H9 (cell line): Measurements from ENCODE around the gene POLG2. TPM values are rescaled to one million over a fixed set of nuclear protein-coding genes. Genes with fewer than 3 reads are reported as not detected.

Source experiments
- DNase-seq: peaks from one replicate; pipeline ENCODE4 v3.0.0-alpha.2; 2017
- H2AFZ ChIP-seq: one replicate; pipeline ENCODE4 v1.6.1; 2013; ENCODE audit warnings: mild to moderate bottlenecking, low read length, control low read depth, moderate library complexity
- H2AK5ac ChIP-seq: 2 replicates; pipeline ENCODE4 v1.6.1; 2013; ENCODE audit warnings: low read length, control low read depth, mixed read lengths; ENCODE audit not compliant: insufficient read length
- H2BK120ac ChIP-seq: one replicate; pipeline ENCODE4 v1.6.1; 2013; ENCODE audit warnings: low read depth, mild to moderate bottlenecking, low read length, control low read depth, inconsistent platforms; ENCODE audit not compliant: poor library complexity, severe bottlenecking
- H2BK12ac ChIP-seq: 2 replicates; pipeline ENCODE4 v1.6.1; 2013; ENCODE audit warnings: low read length, control low read depth, mixed read lengths, low read depth; ENCODE audit not compliant: insufficient read length
- H2BK15ac ChIP-seq: 2 replicates; pipeline ENCODE4 v1.6.1; 2013; ENCODE audit warnings: low read depth, low read length, control low read depth
- H2BK20ac ChIP-seq: one replicate; pipeline ENCODE4 v1.6.1; 2013; ENCODE audit warnings: low read depth, mild to moderate bottlenecking, low read length, control low read depth, inconsistent platforms; ENCODE audit not compliant: poor library complexity, severe bottlenecking
- H2BK5ac ChIP-seq: 2 replicates; pipeline ENCODE4 v1.6.1; 2013; ENCODE audit warnings: low read length, control low read depth, mixed read lengths; ENCODE audit not compliant: insufficient read length
- H3K14ac ChIP-seq: 2 replicates; pipeline ENCODE4 v1.6.1; 2013; ENCODE audit warnings: low read length, control low read depth; ENCODE audit not compliant: insufficient read depth
- H3K18ac ChIP-seq: 2 replicates; pipeline ENCODE4 v1.6.1; 2013; ENCODE audit warnings: low read depth, mild to moderate bottlenecking, mixed read lengths, low read length, control low read depth; ENCODE audit not compliant: insufficient read length
- H3K23ac ChIP-seq: 2 replicates; pipeline ENCODE4 v1.6.1; 2013; ENCODE audit warnings: low read length, control low read depth, mixed read lengths, low read depth; ENCODE audit not compliant: insufficient read length
- H3K23me2 ChIP-seq: 2 replicates; pipeline ENCODE4 v1.6.1; 2013; ENCODE audit warnings: low read depth, mild to moderate bottlenecking, mixed read lengths, low read length, control low read depth; ENCODE audit not compliant: insufficient read length, poor library complexity, severe bottlenecking
- H3K27ac ChIP-seq: 2 replicates; pipeline ENCODE4 v1.5.1; 2013; ENCODE audit warnings: low read length, control low read depth, mixed read lengths, low read depth; ENCODE audit not compliant: insufficient read length
- H3K27me3 ChIP-seq: 2 replicates; pipeline ENCODE4 v1.6.1; 2013; ENCODE audit warnings: low read length, control low read depth, inconsistent platforms; ENCODE audit not compliant: insufficient read depth
- H3K4ac ChIP-seq: 2 replicates; pipeline ENCODE4 v1.6.1; 2013; ENCODE audit warnings: low read depth, mild to moderate bottlenecking, control low read depth, inconsistent platforms, low read length, moderate library complexity
- H3K4me1 ChIP-seq: 2 replicates; pipeline ENCODE4 v1.6.1; 2013; ENCODE audit warnings: low read length, control low read depth, inconsistent platforms; ENCODE audit not compliant: insufficient read depth
- H3K4me2 ChIP-seq: 2 replicates; pipeline ENCODE4 v1.6.1; 2013; ENCODE audit warnings: low read length, control low read depth, mixed read lengths; ENCODE audit not compliant: insufficient read length, insufficient read depth
- H3K56ac ChIP-seq: 2 replicates; pipeline ENCODE4 v1.6.1; 2013; ENCODE audit warnings: low read depth, mild to moderate bottlenecking, mixed read lengths, low read length, control low read depth; ENCODE audit not compliant: insufficient read length
- H3K79me1 ChIP-seq: 2 replicates; pipeline ENCODE4 v1.6.1; 2013; ENCODE audit warnings: low read depth, mild to moderate bottlenecking, moderate library complexity, low read length, control low read depth, inconsistent platforms; ENCODE audit not compliant: insufficient read depth, poor library complexity, severe bottlenecking
- H3K79me2 ChIP-seq: 2 replicates; pipeline ENCODE4 v1.6.1; 2013; ENCODE audit warnings: low read length, control low read depth, inconsistent platforms; ENCODE audit not compliant: insufficient read depth
- H3K9ac ChIP-seq: 2 replicates; pipeline ENCODE4 v1.6.1; 2013; ENCODE audit warnings: low read length, control low read depth, mixed read lengths; ENCODE audit not compliant: insufficient read length; ENCODE audit errors: extremely low read depth
- H3K9me3 ChIP-seq: one replicate; pipeline ENCODE4 v1.6.1; 2013; ENCODE audit warnings: low read depth, low read length, inconsistent platforms; ENCODE audit not compliant: control insufficient read depth
- H3T11ph ChIP-seq: one replicate; pipeline ENCODE4 v1.6.1; 2013; ENCODE audit warnings: mild to moderate bottlenecking, low read length, control low read depth, inconsistent platforms
- H4K20me1 ChIP-seq: one replicate; pipeline ENCODE4 v1.6.1; 2013; ENCODE audit not compliant: control insufficient read depth, insufficient read length, insufficient read depth
- H4K5ac ChIP-seq: 2 replicates; pipeline ENCODE4 v1.6.1; 2013; ENCODE audit warnings: low read depth, mild to moderate bottlenecking, mixed read lengths, low read length, control low read depth; ENCODE audit not compliant: insufficient read length
- H4K8ac ChIP-seq: replicated peaks from 2 replicates; pipeline ENCODE4 v1.6.1; 2013; ENCODE audit warnings: low read length, control low read depth, mixed read lengths, low read depth; ENCODE audit not compliant: insufficient read length
- H4K91ac ChIP-seq: 2 replicates; pipeline ENCODE4 v1.6.1; 2013; ENCODE audit warnings: low read depth, mild to moderate bottlenecking, moderate library complexity, mixed read lengths, low read length, control low read depth; ENCODE audit not compliant: insufficient read length
- H3K27ac Mint-ChIP-seq, 3 experiments: 2 replicates in 2 of 3; 3 replicates in 1 of 3; pipeline ENCODE4 v1.8.0; 2020 to 2021; ENCODE audit warnings: mixed read lengths in 3 of 3, mild to moderate bottlenecking in 1 of 3, moderate library complexity in 1 of 3
- H3K27me3 Mint-ChIP-seq: 2 replicates; pipeline ENCODE4 v1.8.0; 2021; ENCODE audit warnings: low read depth, mild to moderate bottlenecking, moderate library complexity, mixed read lengths
- H3K36me3 Mint-ChIP-seq, 3 experiments: 2 replicates in 2 of 3; 3 replicates in 1 of 3; pipeline ENCODE4 v1.8.0; 2020 to 2021; ENCODE audit warnings: low read depth in 3 of 3, mixed read lengths in 3 of 3; ENCODE audit not compliant: insufficient read depth in 1 of 3
- H3K4me1 Mint-ChIP-seq, 2 experiments: 2 replicates each; pipeline ENCODE4 v1.8.0; 2020; ENCODE audit warnings: mixed read lengths in 2 of 2
- H3K4me3 Mint-ChIP-seq, 2 experiments: 2 replicates in 1 of 2; 3 replicates in 1 of 2; pipeline ENCODE4 v1.8.0; 2020 to 2021; ENCODE audit warnings: mild to moderate bottlenecking in 2 of 2, mixed read lengths in 2 of 2, moderate library complexity in 1 of 2
- H3K9me3 Mint-ChIP-seq, 2 experiments: 2 replicates in 1 of 2; 3 replicates in 1 of 2; pipeline ENCODE4 v1.8.0; 2020; ENCODE audit warnings: mild to moderate bottlenecking in 2 of 2, mixed read lengths in 2 of 2, moderate library complexity in 1 of 2
- CTCF ChIP-seq: fragments of 200-600 bp; sonication (generic); conservative IDR thresholded peaks from 3 replicates; pipeline ENCODE4 v1.8.0; 2021; ENCODE audit warnings: antibody characterized with exemption, mild to moderate bottlenecking
- WGBS: extraction: QIAGEN DNeasy Blood & Tissue Kit; methylation state at CpG from one replicate; pipeline ENCODE4 v1.1.7; 2013; ENCODE audit warnings: missing lambda C conversion rate, low lambda C conversion rate, mixed read lengths; ENCODE audit not compliant: insufficient read length; ENCODE audit errors: extremely low coverage; 5-methylcytosine and 5-hydroxymethylcytosine counted together
- total RNA-seq: library from RNA; stranded (reverse); gene quantifications from 2 replicates; pipeline ENCODE4 v1.2.1, GENCODE V29; 2021

Gene POLG2
- total RNA-seq, 1 experiment from 2014 or later, result 35.5 TPM

GRCh38 chr17:64500862-64501765 lies 4.3 kb upstream of the POLG2 start:
- peaks cover 17% of the 10 kb centered on the region for H3K79me2 ChIP-seq
- Mint-ChIP-seq H3K4me3 (peak overlapping the region in 1 of 2 experiments; percentile 58; a peak in 3 of 5 replicates), H3K9me3 (peaks cover 3 to 4% of the 10 kb centered on the region in 2 experiments; a peak in 3 of 5 replicates), H3K27me3 (peaks cover 10% of the 10 kb centered on the region), H3K36me3 (peaks cover 64 to 84% (median 76%) of the 10 kb centered on the region in 3 experiments), H3K4me1 (peaks cover 53 to 62% of the 10 kb centered on the region in 2 experiments), H3K27ac (peak overlapping the region in 2 of 3 experiments; percentile 81 to 84; a peak in 4 of 7 replicates)
- no peak overlapping the region for H3K18ac ChIP-seq
- no peaks in the 10 kb centered on the region for H3K27me3 ChIP-seq
- no peak overlapping the region for H2BK5ac ChIP-seq
- peaks cover 4% of the 10 kb centered on the region for H3K79me1 ChIP-seq
- DNase-seq, result no peak
- H3K9me3 ChIP-seq, result no peaks in the 10 kb centered on the region
- H3K4ac ChIP-seq, result no peak overlapping the region
- H4K20me1 ChIP-seq, result no peaks in the 10 kb centered on the region
- no peak overlapping the region for H3K14ac ChIP-seq
- no peak overlapping the region for H2BK20ac ChIP-seq
- no peaks in the 10 kb centered on the region for H3K4me1 ChIP-seq
- no peak overlapping the region for H3K23ac ChIP-seq
- no peak overlapping the region for H3K56ac ChIP-seq
- no peak overlapping the region for H2BK120ac ChIP-seq
- H2BK15ac ChIP-seq, result no peak overlapping the region
- no peak overlapping the region for H3T11ph ChIP-seq
- no peak overlapping the region for H4K5ac ChIP-seq
- no peak overlapping the region for H2BK12ac ChIP-seq
- H3K9ac ChIP-seq, result no peak overlapping the region
- H3K4me2 ChIP-seq, result no peak overlapping the region
- H3K27ac ChIP-seq, result no peak overlapping the region
- TF ChIP-seq CTCF, result no peak
- H4K8ac ChIP-seq, result no peak overlapping the region
- WGBS, result no CpG with 5 or more reads among the region's 11 CpGs
- no peak overlapping the region for H4K91ac ChIP-seq
- no peak overlapping the region for H2AK5ac ChIP-seq
- no peak overlapping the region for H2AFZ ChIP-seq
- H3K23me2 ChIP-seq, result peaks cover 18% of the 10 kb centered on the region
